A549 (cell line): ENCODE data around the gene NOL9.

Experiments
- CTCF ChIP-seq: fragments of >200 bp; sonication (Bioruptor Twin); formaldehyde crosslinking; IDR thresholded peaks from 3 replicates; pipeline ENCODE4 v1.5.1; 2016
- EP300 ChIP-seq, 2 experiments: fragments of >200 bp; sonication (Bioruptor Twin); formaldehyde crosslinking; IDR thresholded peaks; 2 replicates in 1 of 2; 3 replicates in 1 of 2; pipeline ENCODE4 v1.6.1; 2016 to 2017
- HDAC2 ChIP-seq: fragments of 200-600 bp; sonication (generic); IDR thresholded peaks from 2 replicates; pipeline ENCODE4 v1.6.1; 2016
- HMGXB4 ChIP-seq: fragments of 250-450 bp; sonication (Bioruptor Pico); IDR thresholded peaks from 2 replicates; pipeline ENCODE4 v1.5.0; 2021; ENCODE audit warnings: mild to moderate bottlenecking, moderate library complexity, borderline replicate concordance
- JUN ChIP-seq, 2 experiments: fragments of >200 bp; sonication (Bioruptor Twin); formaldehyde crosslinking; IDR thresholded peaks; 2 replicates in 1 of 2; 3 replicates in 1 of 2; pipeline ENCODE4 v1.6.1; 2016 to 2017
- MAX ChIP-seq: IDR thresholded peaks from 2 replicates; pipeline ENCODE4 v1.6.1; 2012
- NR3C1 ChIP-seq: fragments of >200 bp; sonication (Bioruptor Twin); formaldehyde crosslinking; IDR thresholded peaks from 3 replicates; pipeline ENCODE4 v1.6.1; 2017
- RNF2 ChIP-seq: fragments of 200-600 bp; sonication (generic); IDR thresholded peaks from 2 replicates; pipeline ENCODE4 v1.6.1; 2016; ENCODE audit warnings: low read depth, mild to moderate bottlenecking, antibody characterized with exemption, moderate library complexity, borderline replicate concordance

GRCh38 chr1:6508154-6508815 lies 46.0 kb downstream of the NOL9 start:
- no peak for TF ChIP-seq CTCF
- TF ChIP-seq RNF2 = no peak
- no peak for TF ChIP-seq MAX
- TF ChIP-seq NR3C1 = no peak
- no peak for TF ChIP-seq EP300 (IDR thresholded peaks at IDR 0.05)
- no peak for TF ChIP-seq HDAC2
- TF ChIP-seq HMGXB4 (CRISPR knock-in tag) = no peak
- no peak for TF ChIP-seq JUN (IDR thresholded peaks at IDR 0.05)
